Middle frontal gyrus (tissue), 1 donor: ENCODE data around the gene SPOP.
A peak's percentile ranks its signal among the peaks of the same experiment; 100 is the strongest.

ENCODE experiments used
- DNase-seq: peaks from one replicate; pipeline ENCODE4 v3.0.0-alpha.2; 2015; ENCODE audit warnings: low spot score; ENCODE audit errors: extremely low spot score

Gene SPOP

DNA sequence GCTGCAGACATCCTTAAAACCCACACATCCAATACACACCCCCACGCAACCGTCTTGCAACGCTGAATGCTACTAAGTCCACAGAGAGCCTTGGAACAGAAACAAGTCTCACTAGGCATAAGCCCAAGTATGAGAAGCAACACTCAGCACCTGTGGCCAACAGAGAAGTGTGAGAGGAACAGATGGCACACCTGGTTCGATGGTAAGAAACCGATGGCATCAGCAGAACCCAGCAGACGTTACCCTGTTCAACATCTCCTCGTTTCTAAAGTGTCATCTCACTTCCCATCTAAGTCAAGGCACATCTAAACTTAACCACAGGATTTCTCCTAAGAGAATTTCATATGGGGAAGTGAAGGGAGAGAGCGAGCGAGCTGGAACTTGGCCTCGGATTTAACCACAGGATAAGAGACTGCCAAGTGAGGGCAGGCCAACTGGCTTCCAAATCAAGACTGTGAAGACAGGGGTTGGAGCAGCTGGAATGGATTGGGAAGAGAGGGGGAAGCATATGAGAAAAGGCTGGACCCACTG is 61.2 kb downstream of the SPOP start:
- DNase-seq, result peak; percentile 56

DNA sequence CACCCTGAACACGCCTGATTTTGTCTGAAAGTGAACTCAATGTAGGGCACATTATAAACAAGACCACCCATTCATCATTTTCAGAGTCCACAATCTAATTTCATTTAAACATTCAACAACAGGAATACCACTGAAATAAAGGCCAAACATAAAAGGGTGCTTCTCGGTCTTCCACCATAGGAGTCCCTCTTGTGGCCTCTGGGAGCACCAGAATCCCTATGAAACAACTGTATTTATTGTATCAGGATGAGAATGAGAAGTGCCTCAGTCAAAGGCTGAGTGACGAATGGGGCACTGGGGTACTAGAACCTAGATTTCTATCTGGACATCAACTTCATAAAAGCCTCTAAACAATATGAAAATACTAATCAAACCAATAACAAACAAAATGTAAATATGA is 61.8 kb downstream of the SPOP start:
- DNase-seq, result no peak

DNA sequence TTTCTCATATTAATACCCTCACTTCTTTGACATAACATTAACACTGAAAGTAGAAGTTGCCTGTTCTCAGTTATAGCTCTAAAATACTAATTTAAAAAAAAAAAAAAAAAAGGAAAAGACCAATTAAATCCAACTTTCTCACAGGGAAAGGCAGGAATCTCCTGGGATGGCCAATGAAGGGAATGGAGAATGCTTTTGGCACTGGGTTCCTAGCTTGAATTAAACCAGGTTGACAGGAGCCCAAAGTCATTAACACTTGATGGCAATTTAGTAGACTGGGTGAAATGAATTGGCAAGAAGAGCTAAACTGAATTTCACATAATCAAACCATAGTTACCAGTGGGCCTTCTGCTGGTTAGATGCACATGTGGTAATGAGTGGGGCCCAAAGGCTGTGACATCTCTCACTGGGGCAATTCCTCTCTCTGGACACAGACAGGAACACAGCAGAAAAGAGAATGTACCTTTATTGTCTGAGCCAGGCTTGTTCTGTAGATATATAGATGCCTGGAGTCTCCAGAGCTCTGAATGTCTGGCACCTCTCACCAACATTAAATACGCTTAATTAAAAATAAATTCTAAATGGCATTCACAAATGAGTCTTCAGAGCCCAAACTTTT is 64.6 kb downstream of the SPOP start:
- no peak for DNase-seq

- no peak for DNase-seq
These were observed 65.2 kb downstream of the SPOP start for GRCh38 chr17:49612726-49613125.

DNA sequence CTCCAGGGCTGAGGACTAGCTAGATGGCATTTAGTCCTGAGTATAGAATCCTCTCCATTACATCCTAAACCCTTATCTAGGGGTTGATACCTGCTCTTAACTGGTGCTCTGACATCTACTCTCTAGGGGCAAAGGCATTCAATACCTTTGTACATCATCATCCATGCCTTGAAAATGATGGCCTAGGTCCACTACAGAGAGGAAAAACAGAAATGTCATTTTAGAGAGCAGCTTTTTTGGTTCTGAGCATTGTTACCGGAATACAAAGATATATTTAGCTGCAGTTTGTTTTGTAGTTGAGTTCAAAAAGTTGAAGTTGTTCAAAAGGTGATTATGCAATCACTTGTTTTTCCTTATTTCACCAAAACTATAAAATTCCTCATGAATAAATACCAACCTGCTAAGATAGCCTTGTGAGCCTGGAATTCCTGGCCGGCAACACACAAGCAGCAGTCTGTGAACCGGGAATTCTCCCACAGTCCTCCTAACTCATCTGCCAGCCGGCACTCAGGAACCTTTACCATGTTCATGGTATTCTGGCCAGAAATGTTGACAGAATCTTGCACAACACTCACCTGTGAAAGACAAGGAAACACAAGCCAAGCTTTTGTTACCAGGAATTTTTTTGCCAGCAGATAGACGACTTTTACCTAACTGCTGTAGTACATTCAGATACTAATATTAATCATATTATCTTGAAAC is 66.9 kb downstream of the SPOP start:
- no peak for DNase-seq

DNA sequence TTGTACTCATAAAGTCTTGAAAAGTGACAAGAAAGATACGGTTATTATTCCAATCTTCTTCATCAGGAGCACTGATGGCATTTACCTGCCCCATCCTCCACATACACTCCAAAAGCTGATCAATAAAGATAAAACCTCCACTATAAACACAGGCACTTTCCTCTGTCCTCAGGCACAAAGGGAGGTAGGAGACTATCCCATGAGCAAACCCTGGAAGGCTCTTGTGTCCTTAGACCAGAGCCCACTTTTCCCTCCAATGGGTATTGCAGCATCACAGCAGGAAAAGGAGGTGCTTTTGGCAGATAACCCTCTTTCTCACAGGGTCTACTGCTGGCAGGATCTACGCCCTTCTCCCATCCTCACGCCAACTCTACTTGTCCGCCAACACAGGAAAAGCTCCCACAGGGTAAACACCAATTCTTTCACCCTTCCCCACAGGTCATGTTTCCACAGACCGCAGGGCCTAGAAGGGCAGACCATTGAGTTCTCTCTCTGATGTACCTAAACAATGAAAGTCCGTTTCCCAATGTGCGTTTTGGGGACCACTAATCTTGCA is 73.5 kb downstream of the SPOP start:
- DNase-seq, result no peak

- no peak for DNase-seq
These were observed 74.2 kb downstream of the SPOP start for GRCh38 chr17:49603720-49604119.

DNA sequence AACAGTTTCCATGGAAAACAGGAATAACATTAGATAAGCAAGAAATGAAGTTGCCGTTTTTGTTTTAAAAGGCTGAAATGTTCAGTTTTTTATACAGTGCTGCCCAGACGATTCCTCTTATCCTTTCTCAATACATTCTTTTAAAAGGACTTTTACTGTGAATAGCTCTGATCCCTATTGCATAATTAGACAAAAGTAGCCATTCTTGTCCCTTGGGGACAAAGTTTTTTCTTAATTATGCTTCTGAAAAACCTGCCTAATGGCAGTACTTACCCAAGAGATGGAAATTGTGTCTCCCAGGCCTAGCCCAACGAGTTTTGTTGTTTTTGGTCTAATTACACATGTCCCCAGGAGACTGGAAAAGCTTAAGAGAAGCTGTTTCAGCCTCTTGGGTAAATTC is 74.7 kb downstream of the SPOP start:
- no peak for DNase-seq

GRCh38 chr17:49602783-49603182 is 75.1 kb downstream of the SPOP start:
- DNase-seq, result no peak

DNA sequence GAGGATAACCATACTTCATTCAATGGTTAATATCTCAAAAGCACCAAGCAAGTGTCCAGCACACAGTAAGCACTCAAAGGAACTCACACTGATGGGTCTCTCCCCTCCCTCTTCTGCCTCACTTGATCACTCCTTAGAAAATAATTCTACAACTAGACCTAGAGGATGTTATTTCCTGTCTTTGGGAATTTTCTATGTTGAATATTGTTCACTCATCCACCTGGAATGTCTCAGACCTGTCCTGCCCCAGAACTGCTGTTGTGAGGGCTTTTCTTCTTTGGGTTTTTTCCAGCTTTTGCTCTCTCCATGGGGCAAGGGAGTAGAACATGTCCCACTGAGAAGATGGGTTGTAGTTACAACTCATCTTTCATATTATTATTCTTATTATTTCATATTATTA is 76.9 kb downstream of the SPOP start:
- no peak for DNase-seq

DNA sequence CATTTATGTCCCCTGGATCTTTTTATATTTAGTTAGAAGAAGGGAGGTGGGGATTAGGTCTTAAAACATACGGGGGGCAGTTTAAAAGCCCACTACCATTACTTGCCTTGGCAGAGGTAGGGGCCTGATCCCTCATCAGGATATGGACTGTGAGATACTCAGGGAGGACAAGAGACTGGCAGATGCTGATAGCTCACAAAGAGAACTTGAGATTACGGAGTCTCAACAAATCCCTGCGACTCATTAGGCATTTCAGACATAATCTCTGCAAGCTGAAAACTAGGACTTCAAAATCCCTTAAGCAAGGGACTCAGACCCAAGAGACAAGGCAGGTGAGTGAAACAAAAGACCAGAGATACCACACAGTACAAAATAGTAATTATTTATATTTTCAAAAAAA is 79.0 kb downstream of the SPOP start:
- DNase-seq, result no peak

GRCh38 chr17:49597928-49598655 is 79.8 kb downstream of the SPOP start:
- peak; percentile 20 for DNase-seq

GRCh38 chr17:49597436-49597835 is 80.5 kb downstream of the SPOP start:
- no peak for DNase-seq

DNA sequence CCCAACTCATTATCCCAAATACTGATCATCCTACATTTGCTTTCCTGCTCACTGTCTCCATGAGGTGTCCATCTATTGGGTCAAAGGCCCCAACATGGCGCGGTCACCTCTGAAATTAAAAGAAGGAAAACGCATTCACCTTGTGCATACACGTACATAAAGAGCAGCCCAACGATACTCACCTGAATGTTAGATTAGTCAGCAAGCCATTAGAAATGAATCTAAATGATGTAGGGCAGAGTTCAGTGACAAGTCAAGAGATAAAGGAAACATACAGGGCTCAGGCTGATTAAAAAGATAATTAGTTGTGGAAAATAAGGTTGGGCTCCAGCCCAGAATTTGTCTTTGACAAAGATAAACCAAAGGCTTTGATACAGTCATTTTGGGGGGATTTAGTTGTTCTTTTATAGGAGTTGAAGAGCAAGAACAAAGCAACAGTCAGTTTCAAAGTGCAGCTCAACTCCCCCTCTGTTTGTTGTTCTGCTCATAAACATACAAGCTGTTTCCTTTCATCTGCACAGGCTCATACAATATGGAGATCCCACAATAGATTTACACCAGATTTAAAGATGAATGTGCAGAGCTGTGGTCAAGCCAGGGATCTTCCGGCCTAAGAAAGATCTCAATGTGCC is 81.2 kb downstream of the SPOP start:
- DNase-seq, result no peak

DNA sequence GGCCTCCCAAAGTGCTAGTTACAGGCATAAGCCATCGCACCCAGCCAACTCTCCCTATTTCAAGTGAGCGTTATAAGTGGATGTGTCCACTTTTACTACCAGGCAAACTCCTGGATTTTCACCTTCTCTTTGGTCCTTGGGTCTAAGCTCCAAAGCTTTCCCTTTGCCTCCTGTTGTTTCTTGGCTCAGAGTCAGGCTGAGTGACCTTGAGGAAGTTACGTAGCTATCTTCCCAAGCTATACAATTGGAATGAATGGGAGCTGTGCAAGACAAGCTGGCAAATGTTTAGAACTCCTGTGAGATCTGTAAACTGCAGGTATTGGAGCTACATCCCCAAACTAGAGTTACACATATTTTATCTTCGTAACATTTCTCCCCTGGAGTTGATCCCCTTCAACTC is 81.9 kb downstream of the SPOP start:
- no peak for DNase-seq

DNA sequence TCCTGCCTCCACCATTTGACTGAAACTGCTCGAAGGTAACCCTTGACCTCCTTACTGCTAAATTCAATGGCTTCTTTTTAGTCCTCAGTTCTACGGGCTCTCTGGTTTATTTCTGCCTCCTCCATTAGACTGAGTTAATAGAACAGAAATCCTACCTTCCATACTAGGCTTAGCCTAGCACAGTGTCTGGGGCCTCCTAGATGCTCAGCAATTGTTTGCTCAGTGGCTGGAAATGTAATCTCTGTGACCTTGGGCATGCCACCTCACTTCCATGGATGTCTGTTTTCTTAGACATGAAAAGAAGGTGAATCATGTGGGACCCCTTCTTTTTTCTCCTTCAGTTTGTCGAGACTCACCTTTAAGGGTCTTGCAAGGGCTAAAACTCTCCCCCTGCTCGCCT is 82.6 kb downstream of the SPOP start:
- DNase-seq, result no peak

GRCh38 chr17:49592263-49592662 is 85.6 kb downstream of the SPOP start:
- no peak for DNase-seq

GRCh38 chr17:49590874-49591273 is 87.0 kb downstream of the SPOP start:
- no peak for DNase-seq

GRCh38 chr17:49589577-49589927 is 88.3 kb downstream of the SPOP start:
- no peak for DNase-seq

GRCh38 chr17:49588726-49589576 is 88.9 kb downstream of the SPOP start:
- DNase-seq, result no peak

DNA sequence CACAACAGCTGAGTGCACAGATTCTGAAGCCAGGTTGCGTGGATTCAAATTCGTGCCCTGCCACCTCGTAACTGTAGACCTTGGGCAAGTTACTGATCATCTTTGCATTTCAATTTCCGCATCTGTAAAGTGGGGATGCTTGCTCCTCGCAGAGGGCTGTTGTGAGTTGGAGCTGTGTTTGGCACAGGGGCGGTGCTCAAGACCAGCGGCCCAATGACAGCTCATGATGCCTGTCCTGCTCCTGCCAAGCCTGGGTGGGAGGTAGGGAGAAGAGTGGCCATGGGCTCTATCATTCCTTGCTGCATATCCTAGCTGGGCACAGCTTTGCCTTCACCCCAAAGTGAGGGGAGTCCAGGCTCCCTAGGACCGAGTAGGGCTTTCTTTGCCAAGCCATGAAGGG is 89.6 kb downstream of the SPOP start:
- DNase-seq, result no peak
